Peyer's patch (tissue), 4 donors: ENCODE data around the gene ARHGEF4. TPM values are rescaled to one million over a fixed set of nuclear protein-coding genes. Genes with fewer than 3 reads are reported as not detected.

ENCODE experiments used
- DNase-seq, 3 donors: peaks; one replicate each; pipeline ENCODE4 v3.0.0-alpha.2; 2017 to 2019
- H3K27ac ChIP-seq, 4 donors: fragments of 200-600 bp; sonication (generic); one replicate each; pipeline ENCODE4 v1.5.1; 2016 to 2019
- H3K27me3 ChIP-seq, 2 donors: fragments of 200-600 bp; sonication (generic); one replicate each; pipeline ENCODE4 v1.5.1; 2019
- H3K36me3 ChIP-seq, 3 donors: fragments of 200-600 bp; sonication (generic); one replicate each; pipeline ENCODE4 v1.5.1; 2016 to 2019
- H3K4me1 ChIP-seq, 4 donors: fragments of 200-600 bp; sonication (generic); one replicate each; pipeline ENCODE4 v1.5.1; 2016 to 2019
- H3K4me3 ChIP-seq, 4 donors: fragments of 200-600 bp; sonication (generic); 1 replicate in 3 of 4; 2 replicates in 1 of 4; pipeline ENCODE4 v1.5.1; 2016 to 2019; ENCODE audit warnings: mild to moderate bottlenecking in 1 of 4
- H3K9me3 ChIP-seq, 4 donors: fragments of 200-600 bp; sonication (generic); one replicate each; pipeline ENCODE4 v1.5.1; 2016 to 2019; ENCODE audit warnings: mild to moderate bottlenecking in 1 of 4
- CTCF ChIP-seq, 6 experiments: fragments of 450-650 bp in 4 of 6; fragments of 200-600 bp in 2 of 6; sonication (generic) in 1 of 6; IDR thresholded peaks; one replicate each; pipeline ENCODE4 v1.5.1; 2017 to 2019; ENCODE audit warnings: antibody characterized with exemption in 6 of 6, mild to moderate bottlenecking in 3 of 6, moderate library complexity in 1 of 6
- POLR2A ChIP-seq, 2 donors: fragments of 450-650 bp; IDR thresholded peaks; one replicate each; pipeline ENCODE4 v1.5.1; 2017; ENCODE audit warnings: antibody characterized with exemption in 2 of 2, mild to moderate bottlenecking in 2 of 2, moderate library complexity in 2 of 2
- total RNA-seq, 4 donors: library from RNA; depleted of rRNA; stranded (reverse); fragments of >200 nt; gene quantifications; one replicate each; pipeline ENCODE4 v1.1.0, GENCODE V29; 2016

ARHGEF4 gene
- total RNA-seq, 4 donors from 2014 or later: 1.1 to 10.7 (median 1.6) TPM

- peak in 1 of 3 donors; percentile 40 for DNase-seq
- Histone ChIP-seq H3K36me3 (no peaks in the 10 kb centered on the region), H3K9me3 (no peaks in the 10 kb centered on the region), H3K27me3 (no peaks in the 10 kb centered on the region), H3K4me3 (no peak overlapping the region), H3K4me1 (peaks cover 0 to 5% (median 0%) of the 10 kb centered on the region in 4 donors), H3K27ac (no peak overlapping the region)
- TF ChIP-seq POLR2A (IDR thresholded peaks at IDR 0.05): no peak
- no peak for TF ChIP-seq CTCF (IDR thresholded peaks at IDR 0.05)
Measured at GRCh38 chr2:130824492-130825061, 12.1 kb upstream of the ARHGEF4 start.

GRCh38 chr2:130825231-130825965, 11.3 kb upstream of the ARHGEF4 start:
- Histone ChIP-seq H3K27me3 (no peaks in the 10 kb centered on the region), H3K4me3 (no peak overlapping the region), H3K4me1 (peaks cover 0 to 5% (median 0%) of the 10 kb centered on the region in 4 donors), H3K27ac (no peak overlapping the region), H3K9me3 (no peaks in the 10 kb centered on the region), H3K36me3 (no peaks in the 10 kb centered on the region)
- no peak for DNase-seq
- no peak for TF ChIP-seq CTCF (IDR thresholded peaks at IDR 0.05)
- no peak for TF ChIP-seq POLR2A (IDR thresholded peaks at IDR 0.05)

- no peaks in the 10 kb centered on the region for H3K27me3 ChIP-seq
- peaks cover 0 to 5% (median 0%) of the 10 kb centered on the region in 4 donors for H3K4me1 ChIP-seq
- TF ChIP-seq POLR2A (IDR thresholded peaks at IDR 0.05): no peak
- no peak for TF ChIP-seq CTCF (IDR thresholded peaks at IDR 0.05)
- H3K9me3 ChIP-seq: no peaks in the 10 kb centered on the region
- no peaks in the 10 kb centered on the region for H3K36me3 ChIP-seq
- no peak overlapping the region for H3K4me3 ChIP-seq
- peak in 1 of 3 donors; percentile 41 for DNase-seq
- H3K27ac ChIP-seq: no peak overlapping the region
Measured at GRCh38 chr2:130825966-130826253, 10.8 kb upstream of the ARHGEF4 start.

GRCh38 chr2:130826419-130826818, 10.3 kb upstream of the ARHGEF4 start:
- H3K4me1 ChIP-seq: peaks cover 0 to 5% (median 0%) of the 10 kb centered on the region in 4 donors
- no peaks in the 10 kb centered on the region for H3K36me3 ChIP-seq
- H3K4me3 ChIP-seq: no peak overlapping the region
- TF ChIP-seq POLR2A (IDR thresholded peaks at IDR 0.05) (no peak), CTCF (IDR thresholded peaks at IDR 0.05) (no peak)
- no peak for DNase-seq
- no peaks in the 10 kb centered on the region for H3K27me3 ChIP-seq
- no peak overlapping the region for H3K27ac ChIP-seq
- H3K9me3 ChIP-seq: no peaks in the 10 kb centered on the region

- no peak overlapping the region for H3K4me3 ChIP-seq
- no peaks in the 10 kb centered on the region for H3K36me3 ChIP-seq
- DNase-seq: peak in 1 of 3 donors; percentile 27
- H3K9me3 ChIP-seq: no peaks in the 10 kb centered on the region
- H3K27me3 ChIP-seq: no peaks in the 10 kb centered on the region
- TF ChIP-seq CTCF (IDR thresholded peaks at IDR 0.05) (no peak), POLR2A (IDR thresholded peaks at IDR 0.05) (no peak)
- H3K27ac ChIP-seq: no peak overlapping the region
- H3K4me1 ChIP-seq: peaks cover 0 to 5% (median 0%) of the 10 kb centered on the region in 4 donors
Measured at GRCh38 chr2:130826821-130827501, 9.8 kb upstream of the ARHGEF4 start.
